Measurements from ENCODE around the gene THOC1. TPM values are rescaled to one million over a fixed set of nuclear protein-coding genes. Genes with fewer than 3 reads are reported as not detected.

THOC1 gene
- total and polyA plus RNA-seq, 2 of the 8 experiments (the other 6 are each of a cell fraction or from before 2014, with no cell fraction given): 19.1 to 66.4 TPM

GRCh38 chr18:225745-226144 lies 42.1 kb downstream of the THOC1 start:
- H2BK5ac ChIP-seq (ENCODE audit: low read depth, low read length): no peak overlapping the region
- H3K9ac ChIP-seq (replicated peaks in 1 of 4; ENCODE audit: extremely low read depth in 1 of 4, low read depth in 3 of 4, low read length in 3 of 4): no peak overlapping the region
- WGBS, 2 experiments (ENCODE audit: extremely low coverage in 1 of 2, insufficient coverage in 1 of 2, insufficient read length in 1 of 2, insufficient replicate concordance in 2 of 2, low coverage in 1 of 2, low lambda C conversion rate in 2 of 2, missing lambda C conversion rate in 1 of 2): 87% methylated on average over 4 of the region's 4 CpGs; no CpG with 5 or more reads in 1 of the 2 experiments
- H2BK12ac ChIP-seq (ENCODE audit: low read depth, low read length): no peak overlapping the region
- no peaks in the 10 kb centered on the region for H3K9me3 ChIP-seq (ENCODE audit: insufficient read depth in 2 of 2, low read depth in 1 of 2, low read length in 1 of 2)
- TF ChIP-seq NRF1 (IDR thresholded peaks at IDR 0.05; ENCODE audit: low read depth, low read length) (no peak), YY1 (IDR thresholded peaks at IDR 0.05; ENCODE audit: low read depth, low read length) (no peak), KDM1A (IDR thresholded peaks at IDR 0.05; ENCODE audit: borderline replicate concordance, low read length) (no peak), RNF2 (IDR thresholded peaks at IDR 0.05; ENCODE audit: borderline replicate concordance, low read depth, low read length, missing control alignments, poor library complexity, severe bottlenecking) (no peak), EP300 (IDR thresholded peaks at IDR 0.05; ENCODE audit: borderline replicate concordance in 1 of 2, low read depth in 2 of 2, low read length in 2 of 2) (no peak), E2F6 (IDR thresholded peaks at IDR 0.05) (no peak)
- TF ChIP-seq, protein P1, sequence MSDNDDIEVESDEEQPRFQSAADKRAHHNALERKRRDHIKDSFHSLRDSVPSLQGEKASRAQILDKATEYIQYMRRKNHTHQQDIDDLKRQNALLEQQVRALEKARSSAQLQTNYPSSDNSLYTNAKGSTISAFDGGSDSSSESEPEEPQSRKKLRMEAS (IDR thresholded peaks at IDR 0.05): no peak
- H2AK5ac ChIP-seq (ENCODE audit: low read depth, low read length): no peak overlapping the region
- no peak overlapping the region for H4K5ac ChIP-seq (ENCODE audit: insufficient read length, low read depth, low read length)
- no peaks in the 10 kb centered on the region for H3K79me1 ChIP-seq (ENCODE audit: low read depth, low read length)
- peaks cover 14 to 45% (median 33%) of the 10 kb centered on the region in 4 experiments for H3K36me3 ChIP-seq (ENCODE audit: control insufficient read depth in 2 of 4, insufficient read depth in 4 of 4, low read length in 3 of 4)
- no peak overlapping the region for H3K27ac ChIP-seq (ENCODE audit: low read depth, low read length)
- H3K56ac ChIP-seq (replicated peaks; ENCODE audit: insufficient read length, low read depth, low read length): no peak overlapping the region
- H3K14ac ChIP-seq (ENCODE audit: insufficient read length): no peak overlapping the region
- no peak overlapping the region for H2BK15ac ChIP-seq (ENCODE audit: low read length)
- H3K4ac ChIP-seq (replicated peaks; ENCODE audit: insufficient read length, low read depth, low read length): no peak overlapping the region
- ChIA-PET POLR2A (ENCODE audit: partially characterized antibody) (interaction anchor here (0.6 to 1.0 kb wide), 2 partner anchors 12 to 16 kb away, joined by 3 read pairs; no protein-coding TSS in a partner anchor), CTCF (ENCODE audit: partially characterized antibody) (no interaction called here)
- H3K18ac ChIP-seq (ENCODE audit: extremely low read depth, low read length): no peak overlapping the region
- H3K27me3 ChIP-seq (replicated peaks in 1 of 4; ENCODE audit: control insufficient read depth in 3 of 4, extremely low read depth in 1 of 4, insufficient read depth in 3 of 4, low read length in 3 of 4): no peaks in the 10 kb centered on the region
- no peaks in the 10 kb centered on the region for H3K79me2 ChIP-seq (ENCODE audit: control insufficient read depth in 1 of 2, insufficient read depth in 2 of 2, low read length in 2 of 2)
- FAIRE-seq (no peak), DNase-seq (ENCODE audit: low read depth in 1 of 2, low spot score in 2 of 2) (no peak)
- no peak overlapping the region for H3K23ac ChIP-seq (ENCODE audit: insufficient read length)
- H2AFZ ChIP-seq (ENCODE audit: low read length): no peak overlapping the region
- H3K23me2 ChIP-seq (ENCODE audit: low read depth, low read length): no peaks in the 10 kb centered on the region
- H2BK20ac ChIP-seq (ENCODE audit: low read length): no peak overlapping the region
- no peak overlapping the region for H4K8ac ChIP-seq (ENCODE audit: extremely low read depth, insufficient read depth, low read length)
- no peaks in the 10 kb centered on the region for H4K20me1 ChIP-seq (replicated peaks in 1 of 2; ENCODE audit: control insufficient read depth in 1 of 2, insufficient read depth in 2 of 2, low read length in 2 of 2)
- no peak overlapping the region for H3K4me3 ChIP-seq (ENCODE audit: extremely low read depth in 1 of 4, insufficient read depth in 2 of 4, low read depth in 3 of 4, low read length in 4 of 4)
- H4K91ac ChIP-seq (replicated peaks; ENCODE audit: insufficient read length, low read length): no peak overlapping the region
- no peak overlapping the region for H2BK120ac ChIP-seq (replicated peaks; ENCODE audit: low read depth, low read length)
- H3K4me2 ChIP-seq (ENCODE audit: insufficient read depth in 1 of 2, low read depth in 2 of 2, low read length in 2 of 2): no peak overlapping the region
- no peaks in the 10 kb centered on the region for H3K4me1 ChIP-seq (replicated peaks in 1 of 4; ENCODE audit: control insufficient read depth in 3 of 4, insufficient read depth in 4 of 4, low read length in 3 of 4)

All from H1 (cell line).